HL-60 (cell line): ENCODE results near the gene PDE4DIP.
"Not testable (repeated sequence)": the region's sequence is repeated elsewhere in the genome, so short reads cannot be mapped to it uniquely, and the experiment has no call there.

Experiments used
- GABPA ChIP-seq: IDR thresholded peaks from 2 replicates; pipeline ENCODE4 v1.6.1; 2012; ENCODE audit warnings: low read depth
- POLR2AphosphoS5 ChIP-seq: IDR thresholded peaks from 2 replicates; pipeline ENCODE4 v1.6.1; 2012; ENCODE audit warnings: low read depth
- SPI1 ChIP-seq: IDR thresholded peaks from 2 replicates; pipeline ENCODE4 v1.6.1; 2012; ENCODE audit warnings: low read depth, mild to moderate bottlenecking, borderline replicate concordance
- TF ChIP-seq, protein P1 (sequence below): IDR thresholded peaks from one replicate; pipeline ENCODE4 v1.5.1; 2011; ENCODE audit warnings: low read length, control low read depth, inconsistent platforms; ENCODE audit not compliant: insufficient read depth
- TF ChIP-seq, protein P2 (sequence below): IDR thresholded peaks from 2 replicates; pipeline ENCODE4 v1.6.1; 2012; ENCODE audit warnings: low read depth; ENCODE audit not compliant: insufficient replicate concordance

- TF ChIP-seq, protein P1, sequence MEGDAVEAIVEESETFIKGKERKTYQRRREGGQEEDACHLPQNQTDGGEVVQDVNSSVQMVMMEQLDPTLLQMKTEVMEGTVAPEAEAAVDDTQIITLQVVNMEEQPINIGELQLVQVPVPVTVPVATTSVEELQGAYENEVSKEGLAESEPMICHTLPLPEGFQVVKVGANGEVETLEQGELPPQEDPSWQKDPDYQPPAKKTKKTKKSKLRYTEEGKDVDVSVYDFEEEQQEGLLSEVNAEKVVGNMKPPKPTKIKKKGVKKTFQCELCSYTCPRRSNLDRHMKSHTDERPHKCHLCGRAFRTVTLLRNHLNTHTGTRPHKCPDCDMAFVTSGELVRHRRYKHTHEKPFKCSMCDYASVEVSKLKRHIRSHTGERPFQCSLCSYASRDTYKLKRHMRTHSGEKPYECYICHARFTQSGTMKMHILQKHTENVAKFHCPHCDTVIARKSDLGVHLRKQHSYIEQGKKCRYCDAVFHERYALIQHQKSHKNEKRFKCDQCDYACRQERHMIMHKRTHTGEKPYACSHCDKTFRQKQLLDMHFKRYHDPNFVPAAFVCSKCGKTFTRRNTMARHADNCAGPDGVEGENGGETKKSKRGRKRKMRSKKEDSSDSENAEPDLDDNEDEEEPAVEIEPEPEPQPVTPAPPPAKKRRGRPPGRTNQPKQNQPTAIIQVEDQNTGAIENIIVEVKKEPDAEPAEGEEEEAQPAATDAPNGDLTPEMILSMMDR = not testable (repeated sequence)
- TF ChIP-seq POLR2AphosphoS5, GABPA, SPI1: not testable (repeated sequence)
- TF ChIP-seq, protein P2, sequence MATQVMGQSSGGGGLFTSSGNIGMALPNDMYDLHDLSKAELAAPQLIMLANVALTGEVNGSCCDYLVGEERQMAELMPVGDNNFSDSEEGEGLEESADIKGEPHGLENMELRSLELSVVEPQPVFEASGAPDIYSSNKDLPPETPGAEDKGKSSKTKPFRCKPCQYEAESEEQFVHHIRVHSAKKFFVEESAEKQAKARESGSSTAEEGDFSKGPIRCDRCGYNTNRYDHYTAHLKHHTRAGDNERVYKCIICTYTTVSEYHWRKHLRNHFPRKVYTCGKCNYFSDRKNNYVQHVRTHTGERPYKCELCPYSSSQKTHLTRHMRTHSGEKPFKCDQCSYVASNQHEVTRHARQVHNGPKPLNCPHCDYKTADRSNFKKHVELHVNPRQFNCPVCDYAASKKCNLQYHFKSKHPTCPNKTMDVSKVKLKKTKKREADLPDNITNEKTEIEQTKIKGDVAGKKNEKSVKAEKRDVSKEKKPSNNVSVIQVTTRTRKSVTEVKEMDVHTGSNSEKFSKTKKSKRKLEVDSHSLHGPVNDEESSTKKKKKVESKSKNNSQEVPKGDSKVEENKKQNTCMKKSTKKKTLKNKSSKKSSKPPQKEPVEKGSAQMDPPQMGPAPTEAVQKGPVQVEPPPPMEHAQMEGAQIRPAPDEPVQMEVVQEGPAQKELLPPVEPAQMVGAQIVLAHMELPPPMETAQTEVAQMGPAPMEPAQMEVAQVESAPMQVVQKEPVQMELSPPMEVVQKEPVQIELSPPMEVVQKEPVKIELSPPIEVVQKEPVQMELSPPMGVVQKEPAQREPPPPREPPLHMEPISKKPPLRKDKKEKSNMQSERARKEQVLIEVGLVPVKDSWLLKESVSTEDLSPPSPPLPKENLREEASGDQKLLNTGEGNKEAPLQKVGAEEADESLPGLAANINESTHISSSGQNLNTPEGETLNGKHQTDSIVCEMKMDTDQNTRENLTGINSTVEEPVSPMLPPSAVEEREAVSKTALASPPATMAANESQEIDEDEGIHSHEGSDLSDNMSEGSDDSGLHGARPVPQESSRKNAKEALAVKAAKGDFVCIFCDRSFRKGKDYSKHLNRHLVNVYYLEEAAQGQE = not testable (repeated sequence)
Observed at GRCh38 chr1:149009761-149010160, 165.5 kb downstream of the PDE4DIP start.
